Smooth muscle cell (in vitro differentiated cells): Measurements from ENCODE around the gene RNF144B. TPM values are rescaled to one million over a fixed set of nuclear protein-coding genes. Genes with fewer than 3 reads are reported as not detected.
A peak's percentile ranks its signal among the peaks of the same experiment; 100 is the strongest.

Experiments used
- DNase-seq: peaks from one replicate; lab custom pipeline; 2025; ENCODE audit not compliant: unreplicated experiment; lab: John Stamatoyannopoulos, UW
- H2AFZ ChIP-seq: fragments of 200-600 bp; sonication (generic); 2 replicates; pipeline ENCODE4 v1.6.0; 2016; ENCODE audit warnings: antibody characterized with exemption, low read depth, mild to moderate bottlenecking
- H3F3A ChIP-seq: fragments of 200-600 bp; sonication (generic); 2 replicates; pipeline ENCODE4 v1.6.0; 2017; ENCODE audit warnings: antibody characterized with exemption, low read depth
- H3K27ac ChIP-seq: fragments of 200-600 bp; sonication (generic); 2 replicates; pipeline ENCODE4 v1.5.1; 2016; ENCODE audit warnings: low read depth, mild to moderate bottlenecking
- H3K27me3 ChIP-seq: fragments of 200-600 bp; sonication (generic); 2 replicates; pipeline ENCODE4 v1.6.1; 2016; ENCODE audit warnings: low read depth, mild to moderate bottlenecking
- H3K36me3 ChIP-seq: fragments of 200-600 bp; sonication (generic); 2 replicates; pipeline ENCODE4 v1.5.1; 2016; ENCODE audit warnings: low read depth
- H3K4me1 ChIP-seq: fragments of 200-600 bp; sonication (generic); 2 replicates; pipeline ENCODE4 v1.5.1; 2016; ENCODE audit warnings: low read depth
- H3K4me2 ChIP-seq: fragments of 200-600 bp; sonication (generic); 2 replicates; pipeline ENCODE4 v1.6.0; 2016; ENCODE audit warnings: mild to moderate bottlenecking
- H3K4me3 ChIP-seq: fragments of 200-600 bp; sonication (generic); 2 replicates; pipeline ENCODE4 v1.5.1; 2016; ENCODE audit warnings: mild to moderate bottlenecking
- H3K79me2 ChIP-seq: fragments of 200-600 bp; sonication (generic); 2 replicates; pipeline ENCODE4 v1.6.0; 2016; ENCODE audit warnings: low read depth, mild to moderate bottlenecking
- H3K9ac ChIP-seq: fragments of 200-600 bp; sonication (generic); 2 replicates; pipeline ENCODE4 v1.6.0; 2016; ENCODE audit warnings: low read depth
- H3K9me3 ChIP-seq: fragments of 200-600 bp; sonication (generic); replicated peaks from 2 replicates; pipeline ENCODE4 v1.5.1; 2016; ENCODE audit warnings: low read depth
- H4K20me1 ChIP-seq: fragments of 200-600 bp; sonication (generic); 2 replicates; pipeline ENCODE4 v1.6.0; 2016; ENCODE audit warnings: low read depth
- CTCF ChIP-seq: fragments of 200-600 bp; sonication (generic); IDR thresholded peaks from 2 replicates; pipeline ENCODE4 v1.5.1; 2017; ENCODE audit warnings: borderline replicate concordance, mild to moderate bottlenecking, antibody characterized with exemption; ENCODE audit not compliant: insufficient read depth, poor library complexity, severe bottlenecking
- WGBS: methylation state at CpG from one replicate; pipeline ENCODE4 v1.1.7; 2016; ENCODE audit warnings: low lambda C conversion rate; 5-methylcytosine and 5-hydroxymethylcytosine counted together
- polyA plus RNA-seq: library from polyadenylated mRNA; unstranded; fragments of >200 nt; fragmentation: Nextera tagmentation; extraction: Ambion mirVana; gene quantifications from 2 replicates; pipeline ENCODE4 v1.2.1, GENCODE V29; 2016
- total RNA-seq: library from RNA; depleted of rRNA; stranded (reverse); fragments of >200 nt; gene quantifications from 2 replicates; pipeline ENCODE4 v1.2.3, GENCODE V29; 2014

Gene RNF144B
- total and polyA plus RNA-seq, 2 experiments from 2014 or later, result 3.4 to 10.9 TPM

DNA sequence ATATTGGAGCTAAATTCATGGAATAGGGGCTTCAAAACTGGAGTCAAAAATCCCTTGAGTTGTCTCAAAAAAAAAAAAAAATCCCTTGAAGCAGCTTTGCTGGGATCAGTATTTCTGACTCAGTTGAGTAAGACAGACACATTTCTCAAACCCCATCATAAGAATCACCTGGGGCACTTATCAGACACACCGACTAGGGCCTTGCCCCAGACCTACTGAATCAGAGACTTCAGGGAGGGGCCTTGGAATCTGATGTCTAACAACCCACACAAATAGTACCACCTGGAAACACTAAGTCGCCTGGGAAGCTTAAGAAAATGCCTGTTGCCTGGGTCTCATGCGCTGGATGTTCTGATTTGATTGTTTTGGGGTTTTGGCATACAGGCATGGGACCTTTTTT is 44.9 kb upstream of the RNF144B start:
- no peak for DNase-seq
- Histone ChIP-seq H4K20me1 (no peaks in the 10 kb centered on the region), H3K4me2 (no peak overlapping the region), H3K9ac (no peak overlapping the region), H3K79me2 (no peaks in the 10 kb centered on the region), H2AFZ (no peak overlapping the region), H3K36me3 (no peaks in the 10 kb centered on the region), H3K27me3 (no peaks in the 10 kb centered on the region), H3F3A (no peaks in the 10 kb centered on the region), H3K9me3 (no peaks in the 10 kb centered on the region), H3K4me1 (no peaks in the 10 kb centered on the region), H3K27ac (peak overlapping the region; percentile 81), H3K4me3 (no peak overlapping the region)
- WGBS, result 69% methylated on average over 3 of the region's 3 CpGs
- TF ChIP-seq CTCF, result no peak

- Histone ChIP-seq H3K36me3 (no peaks in the 10 kb centered on the region), H4K20me1 (no peaks in the 10 kb centered on the region), H3K4me1 (no peaks in the 10 kb centered on the region), H3K27ac (peak overlapping the region; percentile 81), H3K27me3 (no peaks in the 10 kb centered on the region), H3K4me3 (no peak overlapping the region), H3K9ac (peak overlapping the region; percentile 61), H3K9me3 (no peaks in the 10 kb centered on the region), H3K4me2 (no peak overlapping the region), H3F3A (no peaks in the 10 kb centered on the region), H2AFZ (no peak overlapping the region), H3K79me2 (no peaks in the 10 kb centered on the region)
- no peak for DNase-seq
- WGBS, result 67% methylated on average over 2 of the region's 2 CpGs
- TF ChIP-seq CTCF, result no peak
Observed at GRCh38 chr6:18343741-18344140, 43.4 kb upstream of the RNF144B start.

GRCh38 chr6:18347021-18347577 is 40.1 kb upstream of the RNF144B start:
- no peaks in the 10 kb centered on the region for H3K4me1 ChIP-seq
- peak overlapping the region; percentile 27 for H3K27ac ChIP-seq
- H3K9ac ChIP-seq, result no peak overlapping the region
- peak overlapping the region; percentile 33 for H2AFZ ChIP-seq
- 67% methylated on average over 4 of the region's 4 CpGs for WGBS
- no peak overlapping the region for H3K4me2 ChIP-seq
- no peaks in the 10 kb centered on the region for H3F3A ChIP-seq
- TF ChIP-seq CTCF, result no peak
- H4K20me1 ChIP-seq, result no peaks in the 10 kb centered on the region
- H3K79me2 ChIP-seq, result no peaks in the 10 kb centered on the region
- H3K27me3 ChIP-seq, result no peaks in the 10 kb centered on the region
- no peak overlapping the region for H3K4me3 ChIP-seq
- no peaks in the 10 kb centered on the region for H3K9me3 ChIP-seq
- no peaks in the 10 kb centered on the region for H3K36me3 ChIP-seq
- DNase-seq, result no peak

- H4K20me1 ChIP-seq, result no peaks in the 10 kb centered on the region
- H3K4me2 ChIP-seq, result no peak overlapping the region
- H3F3A ChIP-seq, result no peaks in the 10 kb centered on the region
- DNase-seq, result no peak
- no peak overlapping the region for H2AFZ ChIP-seq
- no peaks in the 10 kb centered on the region for H3K27me3 ChIP-seq
- no peak overlapping the region for H3K9ac ChIP-seq
- no peaks in the 10 kb centered on the region for H3K79me2 ChIP-seq
- no peaks in the 10 kb centered on the region for H3K9me3 ChIP-seq
- H3K27ac ChIP-seq, result no peak overlapping the region
- no peaks in the 10 kb centered on the region for H3K36me3 ChIP-seq
- H3K4me3 ChIP-seq, result no peak overlapping the region
- 51% methylated on average over 2 of the region's 2 CpGs for WGBS
- no peak for TF ChIP-seq CTCF
- no peaks in the 10 kb centered on the region for H3K4me1 ChIP-seq
Observed at GRCh38 chr6:18347866-18348265, 39.3 kb upstream of the RNF144B start.
